ENCODE measurements around the gene DOCK10. TPM values are rescaled to one million over a fixed set of nuclear protein-coding genes. Genes with fewer than 3 reads are reported as not detected.

The DOCK10 gene
- polyA plus RNA-seq, 1 donor, result 10.3 TPM

DNA sequence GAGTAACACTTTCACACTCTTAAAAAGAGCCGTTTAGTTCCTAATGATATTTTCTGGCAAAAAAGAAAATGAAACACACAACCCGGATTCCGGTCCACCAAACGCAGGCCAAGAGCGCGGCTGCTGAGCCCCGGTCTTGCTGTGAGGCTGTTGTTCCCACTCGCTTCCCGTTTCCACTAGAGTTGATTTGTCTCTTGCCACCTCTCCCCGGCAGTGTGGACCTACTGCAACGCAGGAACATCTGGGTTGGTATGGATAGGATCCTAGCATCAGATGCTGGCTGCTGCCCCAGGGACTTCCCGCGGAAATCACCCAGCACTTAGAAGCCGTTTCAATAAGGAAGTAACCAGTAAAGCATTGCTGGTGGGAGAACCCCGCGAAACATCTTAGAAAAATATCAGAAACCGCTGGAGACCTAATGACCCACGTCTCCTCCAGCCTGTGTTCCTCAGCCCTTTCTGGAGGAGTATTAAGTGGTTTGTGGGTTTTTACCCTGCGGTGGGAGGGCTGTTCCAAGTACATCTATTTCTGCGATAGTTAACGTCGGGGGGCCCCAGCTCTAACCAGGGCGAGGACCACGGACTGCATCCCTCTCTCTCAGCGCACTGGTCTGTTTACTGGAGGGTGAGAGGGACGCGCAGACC lies 939 bp downstream of the DOCK10 start:
- DNase-seq, result no peak

- no peak for DNase-seq
Observed at GRCh38 chr2:225040856-225041206, 1.4 kb downstream of the DOCK10 start.

GRCh38 chr2:225040142-225040541 lies 2.1 kb downstream of the DOCK10 start:
- no peak for DNase-seq

GRCh38 chr2:225038231-225038523 lies 4.1 kb downstream of the DOCK10 start:
- DNase-seq, result no peak

GRCh38 chr2:225037415-225038230 lies 4.6 kb downstream of the DOCK10 start:
- no peak for DNase-seq

- no peak for DNase-seq
Observed at GRCh38 chr2:225036431-225036830, 5.8 kb downstream of the DOCK10 start.

DNA sequence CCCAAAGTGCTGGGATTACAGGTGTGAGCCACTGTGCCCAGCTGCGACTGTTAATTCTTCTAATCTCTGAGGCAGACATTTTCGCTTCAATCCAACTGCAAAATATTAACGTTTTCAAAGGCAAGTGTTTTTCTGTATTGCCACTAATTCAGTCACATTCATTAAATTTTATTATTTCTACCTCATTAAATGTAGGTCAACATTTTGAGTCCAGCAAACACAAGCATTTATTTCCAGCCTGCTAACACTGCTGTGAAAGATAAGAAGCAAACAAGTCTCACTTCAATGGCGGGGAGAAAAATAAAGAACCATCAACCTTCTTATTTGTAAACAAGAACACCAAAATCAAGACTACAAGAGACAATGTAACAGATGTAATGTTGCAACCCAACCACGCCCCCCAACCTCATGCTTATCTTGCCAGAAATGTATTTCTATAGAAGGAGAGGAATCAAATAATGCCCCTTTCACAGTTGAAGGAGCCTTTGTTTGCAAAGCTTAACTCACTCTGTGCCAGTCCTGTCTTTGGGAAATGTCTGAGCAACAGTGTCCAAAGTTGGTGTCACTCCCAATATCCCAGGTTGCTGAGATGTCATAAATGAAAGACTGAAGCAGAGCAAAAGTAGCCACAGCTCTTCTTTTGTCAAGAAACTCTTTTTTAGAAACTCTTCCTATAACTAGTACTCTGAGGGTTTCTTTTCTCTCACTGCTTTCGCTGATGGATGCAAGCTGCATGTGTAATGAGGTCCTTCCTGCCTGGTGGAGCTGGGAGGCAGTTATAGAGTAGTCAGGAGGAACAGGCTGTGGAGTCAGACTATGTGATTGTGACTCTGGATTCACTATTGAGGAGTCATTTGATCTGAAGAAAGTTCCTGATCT lies 8.6 kb downstream of the DOCK10 start:
- DNase-seq, result no peak

GRCh38 chr2:225032246-225032645 lies 10.0 kb downstream of the DOCK10 start:
- DNase-seq, result no peak

DNA sequence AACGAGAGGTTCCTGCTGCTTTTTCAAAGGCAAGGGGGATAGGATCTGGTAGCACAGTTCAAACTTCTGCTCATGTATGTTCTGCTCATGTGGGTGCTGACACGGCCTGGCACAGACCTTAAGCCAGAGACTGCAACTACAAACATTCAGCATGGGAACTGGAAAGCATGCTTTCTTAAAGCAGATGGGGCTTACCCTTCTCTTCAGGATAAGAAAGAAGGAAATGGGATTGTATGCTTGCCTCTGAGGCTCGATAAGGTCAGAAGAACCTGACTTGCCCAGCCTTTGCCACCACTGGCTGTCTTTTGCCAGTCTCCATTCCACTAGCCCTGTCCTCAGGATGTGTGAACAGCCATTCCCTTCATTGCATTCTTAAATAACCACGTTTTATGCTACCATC lies 10.7 kb downstream of the DOCK10 start:
- no peak for DNase-seq

- DNase-seq, result no peak
Observed at GRCh38 chr2:225030893-225031292, 11.4 kb downstream of the DOCK10 start.

- no peak for DNase-seq
Observed at GRCh38 chr2:225030203-225030602, 12.1 kb downstream of the DOCK10 start.

GRCh38 chr2:225028572-225028971 lies 13.7 kb downstream of the DOCK10 start:
- no peak for DNase-seq

- DNase-seq, result no peak
Observed at GRCh38 chr2:225027061-225027762, 15.1 kb downstream of the DOCK10 start.

DNA sequence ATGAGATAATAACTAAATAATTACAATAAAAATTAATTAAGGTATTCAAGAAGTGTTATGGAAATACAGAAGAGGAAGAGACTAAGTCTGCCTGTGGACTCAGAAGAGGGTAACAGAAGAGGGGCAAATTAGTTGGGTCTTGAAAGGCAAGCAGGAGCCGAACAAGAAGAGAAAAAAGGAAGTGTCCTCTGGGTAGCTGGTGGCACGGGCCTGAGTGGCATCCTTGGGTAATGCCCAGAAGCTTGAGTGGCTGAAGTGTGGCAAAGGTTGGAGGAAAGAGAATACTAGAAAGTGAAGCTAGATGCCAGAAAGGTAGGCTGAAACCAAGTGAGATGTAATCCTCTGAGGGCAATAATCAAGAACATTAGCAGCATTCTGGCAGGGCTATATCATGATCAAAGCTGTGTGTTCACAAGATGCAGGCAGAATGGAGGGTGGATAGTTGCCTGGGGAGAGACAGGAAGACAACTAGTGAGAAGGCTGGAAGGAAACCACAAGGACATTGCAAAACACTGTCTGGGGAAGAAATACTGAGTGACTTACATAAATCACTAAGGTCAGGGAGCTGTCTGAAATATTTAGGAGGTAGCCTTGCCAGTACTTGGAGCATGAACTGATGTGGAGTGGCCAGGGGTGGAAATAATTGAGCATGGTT lies 16.2 kb downstream of the DOCK10 start:
- no peak for DNase-seq

DNA sequence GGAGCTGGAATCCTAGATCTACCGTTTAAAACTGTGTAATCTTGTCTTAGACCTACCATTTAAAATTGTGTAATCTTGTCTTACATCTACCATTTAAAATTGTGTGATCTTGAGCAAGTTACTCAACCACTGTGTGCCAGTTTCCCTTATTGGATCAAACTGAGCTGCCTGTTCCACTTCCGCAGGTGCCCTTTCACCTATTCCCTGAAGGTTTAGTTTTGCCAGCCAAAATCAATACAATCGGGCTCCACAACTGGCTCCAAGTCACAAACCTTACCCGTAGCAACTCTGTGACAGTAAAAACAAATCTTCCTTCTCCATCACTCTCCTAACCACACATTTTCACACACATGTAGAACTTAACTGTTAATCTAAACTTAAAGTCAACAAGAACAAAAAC lies 20.1 kb downstream of the DOCK10 start:
- DNase-seq, result no peak

DNA sequence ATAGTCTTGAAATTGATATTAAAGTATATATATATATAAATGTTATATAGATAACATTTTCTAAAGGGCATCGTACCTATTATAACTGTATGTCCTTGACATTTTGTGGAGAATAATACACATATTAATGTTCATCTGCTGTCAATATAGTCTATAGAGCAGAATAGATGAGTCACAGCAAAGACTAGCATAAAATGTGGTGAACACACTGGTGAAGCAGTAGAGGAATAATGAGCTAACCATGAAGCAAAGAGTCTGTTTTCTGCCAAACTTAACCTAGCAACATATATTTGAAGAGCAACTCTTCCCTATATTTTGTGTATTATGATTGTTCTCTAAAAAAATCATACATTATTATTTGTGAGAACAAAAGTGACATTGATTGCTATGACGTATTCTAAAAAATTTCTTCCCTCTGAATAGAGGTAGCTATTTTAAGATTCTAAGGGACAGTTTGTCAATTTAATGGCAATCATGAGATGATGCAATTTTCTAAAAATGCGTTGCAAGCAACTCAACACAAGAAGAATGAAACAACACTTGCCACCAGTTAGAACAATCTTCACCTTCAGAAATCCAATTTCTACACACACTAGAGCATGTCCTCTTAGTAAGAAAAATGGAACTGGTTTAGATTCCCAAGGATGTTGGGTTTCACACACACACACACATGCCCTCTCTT lies 22.0 kb downstream of the DOCK10 start:
- no peak for DNase-seq

- no peak for DNase-seq
Observed at GRCh38 chr2:225019105-225019504, 23.2 kb downstream of the DOCK10 start.

GRCh38 chr2:225017713-225018112 lies 24.6 kb downstream of the DOCK10 start:
- no peak for DNase-seq

- DNase-seq, result no peak
Observed at GRCh38 chr2:225017098-225017685, 25.1 kb downstream of the DOCK10 start.

DNA sequence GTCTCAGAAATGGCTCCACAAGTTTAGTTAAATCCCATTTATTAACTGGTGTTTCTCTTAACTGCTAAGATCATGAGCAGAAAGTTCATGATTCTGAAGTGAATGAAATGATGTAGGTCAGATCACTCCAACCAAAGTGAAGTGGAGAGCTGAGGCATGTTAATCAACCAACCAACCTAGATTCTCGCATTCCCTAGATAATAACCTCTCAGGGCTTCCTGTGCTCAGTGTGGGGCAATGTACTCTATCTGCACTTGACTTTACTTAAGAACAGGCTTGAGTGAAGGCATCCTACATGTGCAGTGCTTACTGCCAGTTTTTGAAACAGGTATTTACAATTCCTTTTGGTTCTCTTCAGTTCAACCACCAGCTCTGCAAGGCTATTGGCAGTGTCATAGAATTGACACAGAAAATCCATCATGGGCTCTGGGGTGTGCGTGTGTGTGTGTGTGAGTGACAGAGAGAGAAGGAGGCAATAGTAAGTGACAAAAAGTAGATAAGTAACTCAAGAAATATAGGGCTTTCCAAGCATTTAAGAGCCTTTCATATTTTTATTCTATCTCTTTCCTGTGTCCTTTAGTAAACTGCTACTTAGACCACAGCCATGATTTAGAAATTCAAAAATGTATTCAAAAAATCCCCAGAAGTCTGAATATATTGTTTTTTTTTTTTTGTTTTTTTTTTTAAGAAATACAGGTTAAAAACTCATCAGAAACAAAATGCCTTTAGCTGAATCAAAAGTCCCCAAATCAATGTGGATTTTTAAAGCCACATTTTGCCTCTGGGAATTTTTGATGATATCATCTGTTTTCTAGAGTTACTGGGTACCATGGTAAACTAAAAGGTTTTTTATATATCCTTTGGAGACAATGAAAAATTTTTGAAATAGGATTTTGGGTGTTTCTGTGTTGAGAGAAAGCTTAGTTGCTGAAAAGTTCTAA lies 28.6 kb downstream of the DOCK10 start:
- DNase-seq, result no peak

All from left kidney (tissue), 2 donors.